HCEC 1CT (cell line): Measurements from ENCODE around the gene ZBTB7C.
A peak's percentile ranks its signal among the peaks of the same experiment; 100 is the strongest.

Experiments
- DNase-seq: peaks from one replicate; pipeline ENCODE4 v3.0.0-alpha.2; 2017

ZBTB7C gene

GRCh38 chr18:48206887-48207286 lies 202.3 kb downstream of the ZBTB7C start:
- no peak for DNase-seq

GRCh38 chr18:48203961-48204666 lies 205.1 kb downstream of the ZBTB7C start:
- no peak for DNase-seq

GRCh38 chr18:48203288-48203945 lies 205.8 kb downstream of the ZBTB7C start:
- DNase-seq: no peak

GRCh38 chr18:48202350-48203260 lies 206.6 kb downstream of the ZBTB7C start:
- DNase-seq: no peak

- DNase-seq: no peak
These were observed 207.2 kb downstream of the ZBTB7C start for GRCh38 chr18:48202006-48202348.

- DNase-seq: no peak
These were observed 207.7 kb downstream of the ZBTB7C start for GRCh38 chr18:48201337-48202005.

- no peak for DNase-seq
These were observed 208.4 kb downstream of the ZBTB7C start for GRCh38 chr18:48200631-48201336.

GRCh38 chr18:48199399-48199798 lies 209.8 kb downstream of the ZBTB7C start:
- DNase-seq: no peak

- DNase-seq: peak; percentile 13
These were observed 211.4 kb downstream of the ZBTB7C start for GRCh38 chr18:48197819-48198218.

- DNase-seq: no peak
These were observed 213.4 kb downstream of the ZBTB7C start for GRCh38 chr18:48195787-48196186.

- DNase-seq: no peak
These were observed 214.5 kb downstream of the ZBTB7C start for GRCh38 chr18:48194591-48195181.

GRCh38 chr18:48193521-48194492 lies 215.4 kb downstream of the ZBTB7C start:
- no peak for DNase-seq

- DNase-seq: no peak
These were observed 216.6 kb downstream of the ZBTB7C start for GRCh38 chr18:48192542-48192941.

GRCh38 chr18:48191494-48191893 lies 217.7 kb downstream of the ZBTB7C start:
- no peak for DNase-seq

- no peak for DNase-seq
These were observed 218.2 kb downstream of the ZBTB7C start for GRCh38 chr18:48190994-48191393.

- no peak for DNase-seq
These were observed 220.6 kb downstream of the ZBTB7C start for GRCh38 chr18:48188609-48189008.

- DNase-seq: no peak
These were observed 222.3 kb downstream of the ZBTB7C start for GRCh38 chr18:48186861-48187260.

- DNase-seq: no peak
These were observed 222.9 kb downstream of the ZBTB7C start for GRCh38 chr18:48186131-48186766.

GRCh38 chr18:48184118-48184517 lies 225.1 kb downstream of the ZBTB7C start:
- no peak for DNase-seq

- no peak for DNase-seq
These were observed 225.6 kb downstream of the ZBTB7C start for GRCh38 chr18:48183613-48184012.
